ENCODE measurements around the gene NOL6.

DNA sequence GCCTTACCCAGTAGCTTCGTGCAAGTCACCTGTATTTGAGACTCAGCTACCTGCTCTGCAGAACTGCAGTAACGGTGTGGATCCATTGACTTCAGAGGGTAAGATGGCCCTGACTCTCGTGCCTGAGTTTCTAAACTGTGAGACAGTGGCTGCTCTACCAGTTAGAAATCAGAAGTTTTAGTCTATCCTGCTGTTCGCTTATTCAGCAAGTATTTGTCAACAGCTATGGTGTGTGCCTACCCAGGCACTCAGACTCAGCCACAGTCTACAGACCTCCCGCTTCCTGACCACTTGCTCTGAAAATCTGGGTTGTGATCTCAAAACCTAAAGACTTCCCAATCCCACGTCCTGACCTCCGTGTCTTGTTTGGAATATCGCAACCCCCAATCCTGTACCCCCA, 39.9 kb downstream of the NOL6 start:
- TF ChIP-seq, protein P1, sequence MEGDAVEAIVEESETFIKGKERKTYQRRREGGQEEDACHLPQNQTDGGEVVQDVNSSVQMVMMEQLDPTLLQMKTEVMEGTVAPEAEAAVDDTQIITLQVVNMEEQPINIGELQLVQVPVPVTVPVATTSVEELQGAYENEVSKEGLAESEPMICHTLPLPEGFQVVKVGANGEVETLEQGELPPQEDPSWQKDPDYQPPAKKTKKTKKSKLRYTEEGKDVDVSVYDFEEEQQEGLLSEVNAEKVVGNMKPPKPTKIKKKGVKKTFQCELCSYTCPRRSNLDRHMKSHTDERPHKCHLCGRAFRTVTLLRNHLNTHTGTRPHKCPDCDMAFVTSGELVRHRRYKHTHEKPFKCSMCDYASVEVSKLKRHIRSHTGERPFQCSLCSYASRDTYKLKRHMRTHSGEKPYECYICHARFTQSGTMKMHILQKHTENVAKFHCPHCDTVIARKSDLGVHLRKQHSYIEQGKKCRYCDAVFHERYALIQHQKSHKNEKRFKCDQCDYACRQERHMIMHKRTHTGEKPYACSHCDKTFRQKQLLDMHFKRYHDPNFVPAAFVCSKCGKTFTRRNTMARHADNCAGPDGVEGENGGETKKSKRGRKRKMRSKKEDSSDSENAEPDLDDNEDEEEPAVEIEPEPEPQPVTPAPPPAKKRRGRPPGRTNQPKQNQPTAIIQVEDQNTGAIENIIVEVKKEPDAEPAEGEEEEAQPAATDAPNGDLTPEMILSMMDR (IDR thresholded peaks at IDR 0.05), result no peak
- TF ChIP-seq EP300 (IDR thresholded peaks at IDR 0.05) (no peak), POLR2A (IDR thresholded peaks at IDR 0.05) (no peak), POLR2AphosphoS5 (IDR thresholded peaks at IDR 0.05) (no peak)
